AML-193 (cell line): Measurements from ENCODE around the gene ETV6.

Experiments
- DNase-seq, 2 experiments: peaks; one replicate each; lab custom pipeline; 2025; lab: John Stamatoyannopoulos, UW

The ETV6 gene

DNA sequence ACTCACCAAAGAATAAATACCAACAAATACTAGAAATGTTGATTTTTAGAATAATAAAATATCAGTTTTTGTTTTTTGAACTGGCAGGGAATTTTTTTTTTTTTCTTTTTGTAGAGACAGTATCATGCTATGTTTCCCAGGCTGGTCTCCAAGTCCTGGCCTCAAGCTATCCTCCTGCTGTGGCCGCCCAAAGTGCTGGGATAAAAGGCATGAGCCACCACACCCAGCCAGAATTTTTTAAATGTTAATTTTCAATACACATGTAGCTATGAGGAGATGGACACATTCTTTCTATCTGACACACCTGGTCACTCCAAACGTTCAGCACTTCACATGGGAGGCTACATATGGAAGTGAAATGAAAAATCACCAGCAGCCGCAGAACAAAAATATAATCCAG lies 126.8 kb downstream of the ETV6 start:
- no peak for DNase-seq

DNA sequence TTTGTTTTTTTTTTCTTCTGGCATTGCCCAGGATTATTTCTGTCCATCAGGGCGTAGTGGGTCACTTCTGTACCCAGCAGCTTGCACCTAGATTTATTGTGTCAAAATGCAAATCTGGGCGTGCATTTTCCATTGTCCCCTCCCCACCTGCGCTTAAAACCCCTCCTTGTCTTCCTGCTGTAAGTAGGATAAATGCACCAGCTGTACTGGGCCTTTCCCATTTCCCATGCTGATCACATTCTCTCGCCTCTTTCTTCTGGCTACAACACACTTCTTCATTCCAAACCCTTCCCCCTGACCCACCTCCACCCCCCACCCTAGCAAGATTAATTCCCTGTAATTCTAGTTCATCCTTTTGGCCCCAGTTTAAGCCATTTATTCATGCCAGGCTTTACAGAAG lies 128.0 kb downstream of the ETV6 start:
- DNase-seq = no peak

DNA sequence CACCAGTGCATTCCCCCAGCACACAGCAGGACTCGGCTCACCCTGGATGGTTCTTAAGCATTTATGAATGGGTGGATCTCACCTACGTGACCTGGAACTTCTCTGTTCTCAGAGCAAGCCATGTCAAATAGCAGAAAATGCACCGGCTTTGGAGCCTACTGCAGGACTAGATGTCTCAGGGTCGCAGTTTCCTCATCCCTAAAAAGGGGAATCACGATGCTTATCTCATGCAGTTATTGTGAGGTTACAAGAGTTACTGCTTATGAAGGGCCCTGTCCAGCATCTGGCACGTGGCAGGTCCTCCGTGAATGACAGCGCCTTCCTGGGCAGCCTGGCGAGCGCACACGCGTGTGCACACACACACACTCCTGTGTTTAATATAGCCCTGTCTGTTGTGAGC lies 128.5 kb downstream of the ETV6 start:
- DNase-seq = no peak

DNA sequence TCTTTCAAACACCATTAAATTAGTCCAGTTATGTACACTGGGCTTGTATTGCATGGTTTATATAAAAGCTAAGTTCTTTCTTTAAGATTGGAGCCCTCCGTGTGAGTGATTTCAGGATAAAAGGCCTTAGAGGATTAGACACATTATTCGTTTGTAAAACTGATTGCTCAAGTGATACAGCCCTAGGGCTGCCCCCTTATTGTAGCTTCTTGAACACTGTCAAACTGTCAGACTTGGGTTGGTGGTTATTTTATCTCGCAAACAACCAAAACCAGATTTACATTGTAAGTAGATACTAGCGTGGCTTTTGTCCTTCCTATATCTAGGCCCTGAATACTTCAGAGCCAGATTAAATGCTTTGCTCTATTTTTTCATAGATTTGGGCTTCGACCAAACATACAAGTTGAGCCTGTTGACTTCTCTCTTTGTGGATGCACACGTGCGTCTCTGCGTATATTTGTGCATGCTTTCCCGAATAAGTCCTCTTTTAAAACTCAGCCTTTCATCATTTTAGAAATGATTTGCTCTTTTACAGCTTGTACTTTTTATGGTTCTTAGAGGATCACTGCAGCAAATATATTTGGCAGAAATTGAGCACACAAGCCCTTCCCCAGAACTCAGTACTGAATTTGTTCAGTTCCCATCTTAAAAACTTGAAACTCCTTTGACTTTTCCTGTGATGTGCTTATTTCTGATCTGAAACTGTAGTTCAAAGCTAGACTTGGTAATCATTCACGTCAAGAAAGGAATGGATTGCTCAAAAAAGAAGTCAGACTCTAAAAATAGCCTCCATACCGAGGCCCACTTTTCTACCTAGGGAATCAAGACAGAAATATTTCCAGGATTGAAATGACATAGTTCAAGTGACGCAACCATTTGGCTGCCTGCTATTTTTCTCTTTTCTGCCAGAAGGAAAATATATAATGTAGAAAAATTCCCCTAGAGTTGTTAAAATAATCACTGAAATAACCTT lies 129.5 kb downstream of the ETV6 start:
- no peak for DNase-seq

DNA sequence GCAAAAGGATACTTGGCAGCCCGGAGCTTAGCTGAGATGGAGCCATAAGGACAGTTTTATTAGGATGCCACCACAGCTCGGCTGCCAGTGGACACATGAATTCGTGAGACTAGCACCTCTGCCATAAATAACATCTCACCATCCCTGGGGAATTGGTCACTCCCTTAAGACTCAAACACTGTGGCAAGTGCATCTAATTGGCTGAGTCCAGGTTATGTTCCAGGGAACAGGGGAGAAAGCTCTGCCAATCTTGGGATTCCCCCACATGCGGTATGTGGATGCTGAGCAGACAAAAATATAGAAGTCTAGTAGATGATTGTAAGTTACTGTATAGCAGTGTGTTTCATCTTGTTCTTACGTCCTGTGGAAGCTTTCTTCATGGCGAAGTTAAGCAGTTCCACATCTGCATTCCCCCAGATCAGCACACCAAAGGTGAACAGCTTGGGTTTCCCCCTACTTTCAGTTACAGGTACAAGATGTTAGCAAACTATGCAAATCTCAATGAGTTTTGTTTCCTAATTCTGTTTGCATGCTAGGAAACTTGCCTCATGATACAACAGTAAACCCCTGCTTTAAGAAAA lies 131.1 kb downstream of the ETV6 start:
- DNase-seq = no peak

DNA sequence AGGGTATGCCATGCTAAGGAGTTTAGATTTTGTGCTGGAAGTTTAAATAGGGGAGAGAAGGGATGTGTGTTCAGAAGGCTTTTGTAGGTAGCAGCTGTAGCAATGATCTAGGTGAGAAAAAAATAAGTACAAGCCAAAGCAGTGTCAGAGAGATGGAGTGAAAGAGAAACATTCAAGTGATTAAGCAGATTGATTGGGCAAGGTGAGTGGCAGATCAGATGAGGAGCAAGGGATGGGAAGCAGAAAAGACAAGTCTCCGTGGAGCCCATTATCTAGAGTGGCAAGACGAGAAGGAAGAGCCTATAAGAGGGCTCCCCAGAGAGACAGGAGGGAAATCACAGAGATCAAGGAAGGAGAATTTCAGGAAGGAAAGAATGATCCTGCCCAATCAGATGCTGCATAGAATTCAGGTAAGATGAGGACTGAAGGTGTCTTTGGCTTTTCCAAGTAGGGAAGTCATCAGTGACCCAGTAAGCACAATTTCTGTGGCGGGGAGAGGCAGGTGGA lies 133.5 kb downstream of the ETV6 start:
- DNase-seq = no peak

DNA sequence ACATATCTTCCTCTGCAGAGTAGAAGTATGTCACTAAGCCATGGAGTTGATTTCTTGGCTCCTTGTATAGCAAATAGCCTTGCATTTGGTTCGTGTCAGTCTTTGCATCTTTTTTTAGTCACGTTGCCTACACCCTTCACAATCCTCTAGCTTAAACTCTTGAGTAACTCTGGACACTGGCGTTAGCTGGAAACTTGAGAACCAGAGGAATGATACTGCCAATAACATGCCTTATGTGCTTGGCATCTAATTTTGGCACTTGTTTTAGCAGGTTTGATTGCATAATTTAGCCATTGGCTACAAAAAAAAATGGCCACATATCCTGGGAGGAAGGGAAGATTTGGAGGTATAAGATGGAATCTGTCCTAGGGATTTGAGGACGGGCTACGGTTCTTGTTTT lies 136.2 kb downstream of the ETV6 start:
- DNase-seq = no peak

DNA sequence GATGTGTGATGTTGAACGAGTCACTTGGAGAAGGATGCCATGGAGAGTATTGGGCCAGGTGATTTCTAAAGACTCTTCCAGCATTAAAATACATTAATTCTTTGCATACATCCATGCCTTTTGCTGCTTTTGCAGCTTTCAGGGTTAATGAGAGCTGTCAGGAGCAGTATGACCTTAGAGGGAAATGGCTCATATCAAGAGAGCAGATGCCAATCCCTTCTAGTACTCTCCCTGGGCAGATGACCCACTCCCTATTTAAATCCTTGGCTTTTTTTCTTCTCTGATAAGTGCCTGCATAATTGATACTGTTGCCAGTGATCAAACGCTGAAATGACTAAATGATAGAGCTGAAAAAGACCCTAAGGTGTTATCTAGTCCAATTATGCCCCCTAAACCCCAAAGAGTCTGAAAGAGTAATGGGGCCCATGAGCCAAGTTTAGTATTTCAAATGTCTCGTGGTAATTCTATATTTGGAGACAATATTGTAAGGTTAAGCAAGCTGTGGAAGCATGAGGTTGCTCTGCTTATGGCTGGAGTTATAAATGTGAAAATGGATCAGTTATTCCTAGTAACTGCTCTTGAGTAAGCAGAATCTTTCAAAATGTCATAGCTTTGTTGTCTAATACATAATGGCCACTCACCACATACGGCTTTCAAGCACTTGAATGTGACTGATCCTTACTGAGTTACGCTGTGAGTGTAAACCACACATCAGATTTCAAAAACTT lies 137.3 kb downstream of the ETV6 start:
- DNase-seq = no peak

DNA sequence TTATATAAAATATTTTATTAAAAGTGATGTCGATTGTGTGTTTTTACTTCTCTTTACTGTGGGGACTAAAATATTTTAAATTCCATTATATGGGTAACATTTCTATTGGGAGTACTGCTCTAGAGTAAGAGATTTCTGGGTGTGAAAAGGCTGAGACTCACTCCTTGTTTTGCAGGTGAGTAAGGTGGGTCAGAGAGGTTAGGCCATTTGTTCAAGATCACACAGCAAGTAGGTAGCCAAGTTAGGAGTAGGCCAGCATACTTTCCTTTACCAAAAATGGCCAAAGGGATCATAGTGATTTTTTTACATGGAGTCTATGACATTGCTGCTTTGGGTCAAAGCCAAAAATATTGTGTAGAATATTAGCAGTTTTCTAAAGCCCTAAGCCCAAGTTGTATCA lies 138.0 kb downstream of the ETV6 start:
- no peak for DNase-seq

DNA sequence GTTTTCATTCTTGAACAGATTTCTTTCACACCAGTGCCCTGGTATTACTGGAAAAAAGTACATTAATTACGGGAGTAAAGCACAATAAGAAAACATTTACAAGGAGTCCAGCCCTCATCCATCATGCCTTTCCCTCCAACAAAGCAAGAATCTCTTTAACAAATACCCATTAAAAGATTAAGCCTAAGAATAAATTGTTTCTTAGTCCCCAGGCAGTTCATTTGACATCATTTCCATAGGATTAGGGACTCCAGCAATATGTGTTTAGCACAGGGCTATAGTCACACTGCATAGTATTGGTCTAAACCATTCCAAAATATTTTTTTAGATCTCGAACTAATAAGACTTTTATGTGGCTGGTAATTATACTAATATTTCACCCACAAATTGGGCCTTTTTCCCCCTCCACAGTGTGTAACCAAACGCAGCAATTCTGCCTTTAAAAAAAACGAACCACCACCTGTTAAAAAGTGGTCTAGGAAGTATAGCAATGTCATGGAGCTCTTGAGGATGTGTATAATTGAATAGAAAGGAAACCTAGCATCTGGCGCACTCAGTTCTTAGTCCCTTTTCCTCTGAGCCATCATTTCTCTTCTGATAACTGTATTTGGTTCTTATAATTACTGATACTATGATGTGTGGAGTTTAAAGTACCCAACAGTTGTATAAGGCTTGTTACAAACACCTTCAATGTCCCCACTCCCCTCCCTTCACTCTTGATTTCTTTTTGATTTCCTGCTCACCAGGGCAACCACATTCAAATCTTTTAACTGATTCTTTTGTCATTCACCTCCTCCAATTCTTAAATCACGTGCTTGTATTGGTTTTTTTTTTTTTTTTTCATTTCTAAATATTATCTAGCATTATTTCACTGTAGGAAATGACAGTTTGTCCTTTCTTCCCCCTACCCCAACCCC lies 138.7 kb downstream of the ETV6 start:
- no peak for DNase-seq

DNA sequence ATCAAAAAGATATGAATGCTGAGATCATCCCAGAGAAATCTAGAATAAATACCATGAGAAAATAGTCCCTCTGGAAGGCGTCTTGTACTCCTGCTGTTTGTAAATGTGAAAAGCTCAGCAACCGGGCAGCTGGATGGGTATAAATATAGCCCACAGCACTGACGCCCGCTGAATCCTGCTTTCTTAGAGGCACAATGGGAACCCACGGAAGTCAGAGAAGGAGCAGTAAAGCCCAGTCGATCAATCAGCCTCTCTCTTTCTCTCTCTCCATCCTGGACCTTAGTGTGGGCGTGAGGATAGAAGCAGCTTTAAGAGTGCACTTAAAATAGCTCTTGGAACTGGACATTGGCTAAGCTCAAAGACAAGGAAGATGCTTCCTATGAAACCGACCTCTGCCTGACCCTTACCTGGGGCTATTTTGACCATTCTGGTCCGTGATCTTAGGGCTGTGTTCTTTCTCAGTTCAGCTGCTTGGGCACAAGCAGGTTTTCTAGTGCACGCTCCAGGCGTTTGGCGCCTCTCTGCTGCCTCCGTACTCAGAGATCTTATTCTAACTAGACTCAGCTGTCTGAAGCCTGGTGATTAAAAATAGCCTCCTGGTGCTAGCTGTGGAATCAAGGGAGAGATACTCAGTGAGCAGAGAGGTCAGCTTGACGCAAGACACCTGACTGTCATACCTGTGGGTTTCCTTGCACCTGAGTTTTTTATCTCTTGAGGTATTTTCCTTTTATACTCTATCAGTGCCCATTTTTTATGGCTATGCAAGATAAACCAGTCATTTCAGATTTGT lies 144.6 kb downstream of the ETV6 start:
- DNase-seq = no peak

DNA sequence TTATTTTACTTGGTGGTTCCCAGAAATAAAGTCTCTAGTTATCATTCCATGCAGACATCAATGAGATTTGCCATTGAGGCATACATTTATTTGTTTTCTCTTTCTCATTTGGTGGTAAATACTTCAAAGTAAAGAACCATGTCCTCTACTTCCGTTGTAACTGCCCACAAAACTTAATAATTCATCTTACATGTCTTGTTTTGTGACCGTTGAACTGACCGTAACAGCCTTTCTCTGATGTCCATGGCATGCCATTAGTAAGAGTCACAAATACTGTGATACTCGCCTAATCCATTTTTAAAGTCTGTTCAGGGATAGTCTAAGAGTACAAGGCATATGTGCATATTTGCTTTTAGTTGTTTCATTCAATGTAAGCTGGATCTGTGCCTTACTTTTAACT lies 145.3 kb downstream of the ETV6 start:
- DNase-seq = no peak

DNA sequence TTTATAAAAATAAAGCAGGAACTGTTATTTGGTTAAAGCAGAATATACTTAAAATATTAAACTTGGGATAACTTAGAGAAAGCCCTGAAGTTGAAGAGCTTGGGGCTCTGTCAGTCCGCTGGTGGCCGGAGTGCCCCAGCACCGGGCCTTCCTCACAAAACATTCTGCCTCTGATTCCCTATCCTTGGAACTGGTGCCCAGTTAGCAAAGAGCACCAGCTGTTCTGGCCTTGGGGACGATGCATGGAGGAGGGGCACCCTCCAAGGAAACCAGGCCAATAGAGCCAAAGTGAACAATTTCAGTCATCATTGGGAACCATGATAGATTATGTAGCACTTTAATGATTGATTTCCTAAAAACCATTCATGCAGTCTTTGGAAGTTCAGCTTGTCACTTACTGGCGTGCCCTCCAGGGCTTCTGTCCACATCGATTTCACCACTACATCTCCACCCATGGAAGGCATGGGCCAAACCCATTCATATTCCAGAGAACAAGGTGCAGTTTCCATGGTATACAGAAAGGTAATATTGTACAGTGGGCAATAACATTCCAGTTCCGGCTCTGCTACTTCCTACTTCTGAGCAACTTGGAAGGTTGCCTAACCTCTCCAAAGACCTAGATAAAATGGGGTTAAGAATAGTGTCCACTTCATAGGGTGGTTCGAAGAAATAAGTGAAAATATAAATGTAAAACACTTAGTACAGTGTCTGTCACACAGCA lies 145.9 kb downstream of the ETV6 start:
- DNase-seq = no peak

DNA sequence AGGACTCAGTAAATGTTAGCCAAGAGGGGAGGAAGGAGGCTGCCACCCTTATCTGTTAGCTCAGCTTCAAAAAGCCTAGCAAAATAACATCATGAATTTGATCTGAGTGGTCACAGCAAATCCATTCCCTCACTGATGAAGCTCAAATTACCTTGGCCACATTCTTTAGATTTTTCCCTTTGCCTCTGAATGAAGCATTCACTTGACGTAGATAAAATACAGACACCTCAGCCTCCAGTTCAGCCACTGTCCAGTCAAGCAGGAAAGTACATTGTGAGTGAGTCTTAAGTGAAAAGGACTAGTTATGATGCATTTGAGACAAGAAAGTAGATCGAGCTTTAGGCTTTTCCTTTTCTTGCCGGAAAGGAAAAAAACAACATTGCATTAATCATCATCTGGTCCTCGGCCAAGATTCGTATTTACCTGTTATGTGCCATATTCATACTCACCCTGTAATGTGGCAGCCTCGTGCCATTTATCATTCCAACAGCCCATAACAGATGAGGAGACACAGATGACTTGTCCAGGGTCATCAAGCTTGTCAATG lies 146.5 kb downstream of the ETV6 start:
- no peak for DNase-seq

DNA sequence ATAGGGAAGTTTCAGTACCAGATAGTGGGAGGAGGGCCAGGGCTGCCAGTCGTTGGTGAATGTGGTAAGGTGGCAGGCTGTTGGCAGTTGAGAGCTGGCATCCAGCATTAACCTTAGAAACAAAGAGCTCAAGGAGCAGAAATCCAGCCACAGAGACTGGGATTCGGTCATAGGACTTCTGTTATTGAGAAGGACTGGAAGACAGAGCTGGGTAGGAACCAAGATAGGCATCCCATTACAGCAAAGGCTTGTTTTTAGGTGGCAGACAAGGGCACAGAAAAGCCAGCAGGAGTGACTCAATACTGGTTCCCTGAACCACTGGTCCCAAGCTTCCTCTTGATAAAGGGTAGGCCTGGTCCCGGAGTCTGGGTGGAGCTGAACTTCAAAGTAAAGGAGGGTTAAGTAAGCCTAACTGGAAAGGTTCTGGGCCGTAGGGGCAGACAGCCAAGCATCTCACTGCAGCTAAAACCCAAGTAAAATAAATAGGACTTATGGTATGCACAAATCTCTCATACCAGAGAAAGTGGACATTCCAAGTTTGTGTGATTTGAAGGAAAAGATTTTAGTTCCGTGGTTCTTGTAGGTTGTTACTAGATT lies 147.9 kb downstream of the ETV6 start:
- DNase-seq = peak; percentile 89 to 90

DNA sequence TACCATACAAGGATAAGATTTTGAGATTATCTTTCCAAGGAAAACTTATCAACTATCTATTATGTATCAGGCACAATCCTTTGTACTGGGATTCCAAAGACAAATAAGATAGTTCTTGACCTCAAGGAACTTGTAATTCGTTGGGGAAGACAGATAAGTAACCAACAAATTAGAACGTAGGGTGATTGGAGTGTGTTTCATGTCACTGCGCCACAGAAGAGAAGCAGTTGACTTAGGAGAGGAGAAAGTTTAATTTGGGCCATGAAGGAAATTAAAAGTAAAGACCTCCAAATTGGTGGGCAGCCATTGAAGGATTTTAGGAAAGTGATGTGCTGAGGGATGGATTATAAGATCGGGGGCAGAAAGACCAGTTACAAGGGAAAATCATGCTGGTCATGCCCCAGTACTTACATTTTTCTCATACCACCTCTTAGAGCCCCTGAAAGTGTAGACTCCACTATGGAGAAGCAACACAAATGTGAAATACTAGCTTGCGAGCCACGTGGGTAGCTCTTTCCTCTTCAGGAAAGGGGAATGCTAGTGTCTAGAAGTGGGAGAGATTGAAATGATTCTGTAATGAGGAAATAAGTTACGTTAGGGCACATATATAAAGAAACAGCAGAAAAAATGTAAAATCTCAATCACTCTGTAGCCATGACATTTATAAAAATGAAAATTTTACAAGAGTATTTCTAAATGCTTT lies 148.7 kb downstream of the ETV6 start:
- peak in 1 of 2 experiments; percentile 41 for DNase-seq

DNA sequence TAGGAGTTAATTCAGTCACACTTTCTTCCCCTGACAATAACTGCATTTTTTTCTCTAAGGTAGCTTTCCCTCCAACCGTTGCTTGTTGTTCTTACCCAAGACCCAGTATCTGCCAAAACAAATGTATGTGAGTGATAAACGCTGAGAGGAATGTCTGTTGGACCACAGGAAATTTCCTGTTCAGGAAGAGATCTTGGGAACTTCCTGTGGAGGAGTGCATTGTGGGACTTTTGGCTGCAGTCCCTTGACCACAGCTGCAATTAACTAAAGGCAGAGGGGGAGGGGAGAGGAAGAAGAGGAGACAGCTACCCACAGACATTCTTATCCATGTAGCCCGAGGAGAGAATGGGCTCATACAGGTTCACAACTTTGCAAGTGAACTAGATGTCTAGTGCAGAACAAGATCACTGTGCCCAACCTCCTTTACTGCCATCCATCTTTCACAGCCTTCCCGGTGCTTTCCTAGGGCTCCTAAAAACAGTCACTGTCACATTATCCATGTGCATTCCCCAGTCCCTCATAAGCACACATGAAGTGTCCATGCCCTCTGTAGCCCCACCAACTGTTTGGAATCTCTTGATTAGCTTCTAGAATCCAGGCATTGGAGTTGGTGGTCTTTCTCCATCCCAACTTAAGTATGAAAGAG lies 149.5 kb downstream of the ETV6 start:
- DNase-seq = peak; percentile 97 to 98

DNA sequence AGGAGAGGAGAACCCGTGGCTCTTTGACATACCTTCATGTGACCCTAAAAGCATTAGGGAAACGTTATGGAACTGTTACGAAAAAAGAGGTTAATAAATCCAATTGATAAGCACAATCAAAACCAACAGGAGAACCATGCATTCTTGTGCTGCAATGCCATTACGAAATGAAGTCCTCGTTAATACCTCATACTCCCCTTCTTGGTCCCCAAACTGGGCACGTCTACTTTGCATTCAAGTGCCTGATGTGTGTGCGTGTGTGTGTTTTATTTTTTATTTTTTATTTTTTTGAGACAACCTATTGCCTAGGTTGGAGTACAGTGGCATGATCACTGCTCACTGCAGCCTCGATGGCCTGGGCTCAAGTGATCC lies 150.0 kb downstream of the ETV6 start:
- no peak for DNase-seq
